HEK293 (cell line): ENCODE measurements around the gene ELAVL2.

Experiments used
- CTCF ChIA-PET: fragments of 350-600 bp; formaldehyde crosslinking; extraction: SDS; loops from one replicate; lab custom pipeline; 2021; ENCODE audit warnings: antibody characterized with exemption; lab: Yijun Ruan, JAX
- POLR2A ChIA-PET: fragments of 300-600 bp; formaldehyde crosslinking; extraction: SDS; loops from one replicate; lab custom pipeline; 2020; ENCODE audit warnings: antibody characterized with exemption, inconsistent platforms; lab: Yijun Ruan, JAX
- H3K27ac ChIP-seq: fragments of 200-500 bp; sonication (Bioruptor generic); 2 replicates; pipeline ENCODE4 v1.5.1; 2014; ENCODE audit warnings: low read depth, low read length, control low read depth, inconsistent platforms; ENCODE audit errors: extremely low read depth
- H3K36me3 ChIP-seq, 2 experiments: fragments of 200-500 bp in 1 of 2; sonication (Bioruptor generic) in 1 of 2; 1 replicate in 1 of 2; 2 replicates in 1 of 2; pipeline ENCODE4 v1.5.1; 2014 to 2017; ENCODE audit warnings: inconsistent platforms in 2 of 2, low read length in 2 of 2; ENCODE audit not compliant: control insufficient read depth in 2 of 2, insufficient read depth in 1 of 2
- H3K4me1 ChIP-seq: fragments of 200-500 bp; sonication (Bioruptor generic); 2 replicates; pipeline ENCODE4 v1.5.1; 2014; ENCODE audit warnings: mild to moderate bottlenecking, low read length, inconsistent platforms; ENCODE audit not compliant: control insufficient read depth, insufficient read depth
- H3K4me3 ChIP-seq: 2 replicates; pipeline ENCODE4 v1.5.1; 2011; ENCODE audit warnings: low read depth, mild to moderate bottlenecking, control low read depth, low read length, moderate library complexity
- H3K9me3 ChIP-seq: fragments of 200-500 bp; sonication (Bioruptor generic); 2 replicates; pipeline ENCODE4 v1.5.1; 2014; ENCODE audit warnings: low read depth, low read length, inconsistent platforms; ENCODE audit not compliant: control insufficient read depth, insufficient read depth
- BCL11A ChIP-seq: fragments of 450-650 bp; formaldehyde crosslinking; IDR thresholded peaks from 2 replicates; pipeline ENCODE4 v1.5.1; 2016; ENCODE audit warnings: low read depth, missing biosample characterization, missing genetic modification characterization
- GFI1B ChIP-seq: fragments of 450-650 bp; formaldehyde crosslinking; IDR thresholded peaks from 2 replicates; pipeline ENCODE4 v1.5.1; 2016; ENCODE audit warnings: missing biosample characterization, missing genetic modification characterization
- ZBTB7A ChIP-seq: fragments of 450-650 bp; formaldehyde crosslinking; IDR thresholded peaks from 2 replicates; pipeline ENCODE4 v1.5.1; 2016; ENCODE audit warnings: low read depth, missing biosample characterization, missing genetic modification characterization
- ZEB2 ChIP-seq: fragments of 450-650 bp; formaldehyde crosslinking; IDR thresholded peaks from 2 replicates; pipeline ENCODE4 v1.5.1; 2016; ENCODE audit warnings: missing biosample characterization, missing genetic modification characterization
- ZFHX2 ChIP-seq: fragments of 450-650 bp; formaldehyde crosslinking; conservative IDR thresholded peaks from 2 replicates; pipeline ENCODE4 v1.5.1; 2016; ENCODE audit warnings: missing biosample characterization, missing genetic modification characterization
- ZNF169 ChIP-seq: fragments of 450-650 bp; formaldehyde crosslinking; IDR thresholded peaks from 2 replicates; pipeline ENCODE4 v1.5.1; 2016; ENCODE audit warnings: missing biosample characterization, missing genetic modification characterization
- ZNF184 ChIP-seq: fragments of 450-650 bp; IDR thresholded peaks from 2 replicates; pipeline ENCODE4 v1.5.1; 2018; ENCODE audit warnings: missing biosample characterization, mild to moderate bottlenecking, missing genetic modification characterization
- ZNF214 ChIP-seq: fragments of 450-650 bp; formaldehyde crosslinking; IDR thresholded peaks from 2 replicates; pipeline ENCODE4 v1.5.1; 2017; ENCODE audit warnings: missing biosample characterization, mild to moderate bottlenecking, missing genetic modification characterization, borderline replicate concordance
- ZNF223 ChIP-seq: fragments of 450-650 bp; formaldehyde crosslinking; IDR thresholded peaks from 2 replicates; pipeline ENCODE4 v1.5.1; 2016; ENCODE audit warnings: missing biosample characterization, missing genetic modification characterization
- ZNF311 ChIP-seq: fragments of 450-650 bp; formaldehyde crosslinking; IDR thresholded peaks from 2 replicates; pipeline ENCODE4 v1.5.1; 2017; ENCODE audit warnings: missing biosample characterization, missing genetic modification characterization, borderline replicate concordance
- ZNF341 ChIP-seq: fragments of 450-650 bp; formaldehyde crosslinking; IDR thresholded peaks from 2 replicates; pipeline ENCODE4; 2016; ENCODE audit warnings: low read depth, missing biosample characterization, missing genetic modification characterization
- ZNF37A ChIP-seq: fragments of 450-650 bp; IDR thresholded peaks from 2 replicates; pipeline ENCODE4 v1.5.1; 2018; ENCODE audit warnings: missing biosample characterization, missing genetic modification characterization
- ZNF521 ChIP-seq: fragments of 450-650 bp; formaldehyde crosslinking; IDR thresholded peaks from 2 replicates; pipeline ENCODE4 v1.5.1; 2017; ENCODE audit warnings: missing biosample characterization, mild to moderate bottlenecking, missing genetic modification characterization
- ZNF777 ChIP-seq: fragments of 450-650 bp; formaldehyde crosslinking; IDR thresholded peaks from 2 replicates; pipeline ENCODE4 v1.5.1; 2017; ENCODE audit warnings: missing biosample characterization, missing genetic modification characterization, borderline replicate concordance
- ZNF785 ChIP-seq: fragments of 450-650 bp; formaldehyde crosslinking; IDR thresholded peaks from 2 replicates; pipeline ENCODE4 v1.5.1; 2016; ENCODE audit warnings: missing biosample characterization, missing genetic modification characterization
- TF ChIP-seq, protein P1 (sequence below): fragments of 450-650 bp; formaldehyde crosslinking; IDR thresholded peaks from 2 replicates; pipeline ENCODE4 v1.5.1; 2016; ENCODE audit warnings: missing biosample characterization, missing genetic modification characterization
- TF ChIP-seq, protein P2 (sequence below): fragments of 450-650 bp; formaldehyde crosslinking; IDR thresholded peaks from 2 replicates; pipeline ENCODE4 v1.5.1; 2017; ENCODE audit warnings: missing biosample characterization, missing genetic modification characterization
- TF ChIP-seq, protein P3 (sequence below): fragments of 450-650 bp; formaldehyde crosslinking; IDR thresholded peaks from 2 replicates; pipeline ENCODE4 v1.5.1; 2016; ENCODE audit warnings: missing biosample characterization, missing genetic modification characterization

ELAVL2 gene

DNA sequence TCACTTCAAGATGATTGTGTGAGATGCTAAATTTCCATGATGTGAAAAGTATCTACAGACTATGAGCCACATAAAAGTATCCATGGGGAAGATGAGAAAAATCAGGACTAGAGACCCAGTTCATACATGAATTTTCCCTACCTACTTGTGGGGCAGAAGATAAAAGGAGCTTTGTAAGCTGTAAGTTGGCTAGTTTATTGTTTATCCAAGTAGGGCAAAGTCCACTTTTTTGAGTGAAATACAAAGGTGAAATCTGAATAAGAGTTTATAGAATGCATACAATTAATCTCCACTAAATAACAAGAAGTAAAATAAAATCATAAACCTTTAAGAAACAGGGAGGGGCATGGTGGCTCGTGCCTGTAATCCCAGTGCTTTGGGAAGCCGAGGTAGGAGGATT, 160.4 kb downstream of the ELAVL2 start:
- ChIA-PET CTCF (no interaction called here), POLR2A (interaction anchor here (0.7 to 0.9 kb wide), 2 partner anchors 46 to 156 kb away, joined by 3 to 5 read pairs; no protein-coding TSS in a partner anchor)
- Histone ChIP-seq H3K4me1 (no peaks in the 10 kb centered on the region), H3K27ac (no peak overlapping the region), H3K36me3 (peaks cover 0 to 36% of the 10 kb centered on the region in 2 experiments; a peak in 2 of 3 replicates), H3K4me3 (no peak overlapping the region), H3K9me3 (no peaks in the 10 kb centered on the region)
- TF ChIP-seq GFI1B (tag by site-specific recombination): no peak

DNA sequence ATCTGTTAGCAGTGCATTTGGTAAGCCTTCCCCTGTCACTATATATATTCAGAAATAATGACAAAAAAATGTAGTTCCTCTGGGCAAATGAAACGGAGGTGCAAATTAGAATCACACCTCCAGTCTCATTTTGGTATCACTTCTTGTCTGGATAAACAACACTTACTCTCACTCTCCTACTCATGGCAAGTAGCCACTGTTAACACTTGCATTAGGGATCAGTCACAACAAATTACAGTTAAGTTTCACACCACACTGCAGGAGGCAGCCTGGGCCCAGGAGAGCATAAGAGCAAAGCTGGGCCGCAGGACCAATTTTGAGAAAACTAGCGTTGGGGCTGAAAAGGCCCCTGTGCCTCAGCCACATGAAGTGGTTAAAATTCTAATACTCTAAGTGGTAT, 161.0 kb downstream of the ELAVL2 start:
- ChIA-PET POLR2A (interaction anchor here (0.9 kb wide), 1 partner anchor 157 kb away, joined by 3 read pairs; no protein-coding TSS in a partner anchor), CTCF (interaction anchor here (0.7 kb wide), 1 partner anchor 236 kb away, joined by 3 read pairs; no protein-coding TSS in a partner anchor)
- no peak overlapping the region for H3K27ac ChIP-seq

DNA sequence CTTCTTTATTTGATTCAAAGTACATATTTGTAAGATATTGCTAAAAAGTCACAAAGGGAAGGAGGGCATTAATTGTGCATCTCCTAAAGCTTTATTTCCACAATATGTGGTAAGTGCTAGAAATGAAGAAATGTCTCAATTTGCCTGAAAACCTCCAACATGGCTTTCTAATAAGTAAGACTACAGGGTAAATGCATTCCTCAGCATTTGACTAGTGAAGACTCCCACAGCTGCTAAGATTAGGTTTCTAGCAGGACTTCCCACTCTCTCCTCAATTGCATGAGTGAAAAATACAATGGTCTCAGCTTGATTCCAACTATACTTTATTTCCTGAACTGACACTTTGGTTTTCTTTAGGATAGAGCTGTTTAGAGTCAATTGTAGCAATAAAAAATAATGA, 162.1 kb downstream of the ELAVL2 start:
- Histone ChIP-seq H3K9me3 (no peaks in the 10 kb centered on the region), H3K27ac (no peak overlapping the region), H3K4me3 (no peak overlapping the region), H3K36me3 (peaks cover 0 to 37% of the 10 kb centered on the region in 2 experiments; a peak in 1 of 3 replicates), H3K4me1 (no peaks in the 10 kb centered on the region)
- TF ChIP-seq, protein P1, sequence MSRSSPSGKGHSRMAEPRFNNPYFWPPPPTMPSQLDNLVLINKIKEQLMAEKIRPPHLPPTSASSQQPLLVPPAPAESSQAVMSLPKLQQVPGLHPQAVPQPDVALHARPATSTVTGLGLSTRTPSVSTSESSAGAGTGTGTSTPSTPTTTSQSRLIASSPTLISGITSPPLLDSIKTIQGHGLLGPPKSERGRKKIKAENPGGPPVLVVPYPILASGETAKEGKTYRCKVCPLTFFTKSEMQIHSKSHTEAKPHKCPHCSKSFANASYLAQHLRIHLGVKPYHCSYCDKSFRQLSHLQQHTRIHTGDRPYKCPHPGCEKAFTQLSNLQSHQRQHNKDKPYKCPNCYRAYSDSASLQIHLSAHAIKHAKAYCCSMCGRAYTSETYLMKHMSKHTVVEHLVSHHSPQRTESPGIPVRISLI (tag by site-specific recombination): no peak
- TF ChIP-seq ZNF184 (no peak), ZBTB7A (tag by site-specific recombination) (no peak), ZNF521 (tag by site-specific recombination) (no peak), ZFHX2 (tag by site-specific recombination) (no peak), ZNF169 (no peak), ZNF223 (tag by site-specific recombination) (no peak), ZNF777 (tag by site-specific recombination) (no peak), ZNF214 (tag by site-specific recombination) (no peak), BCL11A (no peak), ZNF311 (tag by site-specific recombination) (no peak)
- TF ChIP-seq, protein P2, sequence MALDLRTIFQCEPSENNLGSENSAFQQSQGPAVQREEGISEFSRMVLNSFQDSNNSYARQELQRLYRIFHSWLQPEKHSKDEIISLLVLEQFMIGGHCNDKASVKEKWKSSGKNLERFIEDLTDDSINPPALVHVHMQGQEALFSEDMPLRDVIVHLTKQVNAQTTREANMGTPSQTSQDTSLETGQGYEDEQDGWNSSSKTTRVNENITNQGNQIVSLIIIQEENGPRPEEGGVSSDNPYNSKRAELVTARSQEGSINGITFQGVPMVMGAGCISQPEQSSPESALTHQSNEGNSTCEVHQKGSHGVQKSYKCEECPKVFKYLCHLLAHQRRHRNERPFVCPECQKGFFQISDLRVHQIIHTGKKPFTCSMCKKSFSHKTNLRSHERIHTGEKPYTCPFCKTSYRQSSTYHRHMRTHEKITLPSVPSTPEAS (tag by site-specific recombination): no peak
- TF ChIP-seq, protein P3, sequence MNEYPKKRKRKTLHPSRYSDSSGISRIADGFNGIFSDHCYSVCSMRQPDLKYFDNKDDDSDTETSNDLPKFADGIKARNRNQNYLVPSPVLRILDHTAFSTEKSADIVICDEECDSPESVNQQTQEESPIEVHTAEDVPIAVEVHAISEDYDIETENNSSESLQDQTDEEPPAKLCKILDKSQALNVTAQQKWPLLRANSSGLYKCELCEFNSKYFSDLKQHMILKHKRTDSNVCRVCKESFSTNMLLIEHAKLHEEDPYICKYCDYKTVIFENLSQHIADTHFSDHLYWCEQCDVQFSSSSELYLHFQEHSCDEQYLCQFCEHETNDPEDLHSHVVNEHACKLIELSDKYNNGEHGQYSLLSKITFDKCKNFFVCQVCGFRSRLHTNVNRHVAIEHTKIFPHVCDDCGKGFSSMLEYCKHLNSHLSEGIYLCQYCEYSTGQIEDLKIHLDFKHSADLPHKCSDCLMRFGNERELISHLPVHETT (tag by site-specific recombination): no peak
- CTCF ChIA-PET: interaction anchor here (0.6 to 0.8 kb wide), 2 partner anchors 18 to 19 kb away, joined by 3 to 5 read pairs; no protein-coding TSS in a partner anchor
- POLR2A ChIA-PET: no interaction called here

More for the DNA sequence above, 161.0 kb downstream of the ELAVL2 start:
- TF ChIP-seq ZEB2 (tag by site-specific recombination) (no peak), ZNF785 (tag by site-specific recombination) (no peak), ZNF341 (no peak), ZNF37A (tag by site-specific recombination) (no peak)
- Histone ChIP-seq H3K4me3 (no peak overlapping the region), H3K4me1 (no peaks in the 10 kb centered on the region), H3K9me3 (no peaks in the 10 kb centered on the region), H3K36me3 (peaks cover 0 to 38% of the 10 kb centered on the region in 2 experiments; a peak in 2 of 3 replicates)
